Measurements from ENCODE around the gene FGF5. TPM values are rescaled to one million over a fixed set of nuclear protein-coding genes. Genes with fewer than 3 reads are reported as not detected.

The FGF5 gene
- total RNA-seq, 3 donors from 2014 or later (not counting 1 experiment from before 2014, with no cell fraction given): 0.09 TPM; not detected in 1

GRCh38 chr4:80331693-80332092 is 65.2 kb downstream of the FGF5 start:
- no peaks in the 10 kb centered on the region for H3K9me3 Mint-ChIP-seq
- WGBS (ENCODE audit: insufficient coverage): 63% methylated on average over 1 of the region's 2 CpGs
- no peak for TF ChIP-seq CTCF (IDR thresholded peaks at IDR 0.05)
- peaks cover 12% of the 10 kb centered on the region for H3K4me1 ChIP-seq (ENCODE audit: control insufficient read depth, insufficient read depth, low read length)
- H3K4me3 ChIP-seq (ENCODE audit: low read length): no peak overlapping the region
- no peak overlapping the region for H3K27ac ChIP-seq (ENCODE audit: low read length)
- DNase-seq (no peak), ATAC-seq (no peak)
- H3K36me3 Mint-ChIP-seq: no peaks in the 10 kb centered on the region
- no peaks in the 10 kb centered on the region for H3K9me3 ChIP-seq (ENCODE audit: control insufficient read depth, insufficient read depth, low read length)
- H3K4me1 Mint-ChIP-seq: peaks cover 10 to 12% of the 10 kb centered on the region in 2 donors
- H3K27me3 ChIP-seq (ENCODE audit: control insufficient read depth, insufficient read depth, low read length): peaks cover 19% of the 10 kb centered on the region
- H3K36me3 ChIP-seq (ENCODE audit: control insufficient read depth, insufficient read depth, low read length): no peaks in the 10 kb centered on the region
- intact Hi-C loops (cut with micrococcal nuclease): no loop called here
- no peak overlapping the region for H3K4me3 Mint-ChIP-seq
- peaks cover 6 to 13% of the 10 kb centered on the region in 2 donors for H3K27me3 Mint-ChIP-seq (ENCODE audit: low read depth in 2 of 2)
- no peak overlapping the region for H3K27ac Mint-ChIP-seq

- WGBS (ENCODE audit: insufficient coverage): 91% methylated on average over 3 of the region's 4 CpGs
- Histone ChIP-seq H3K9me3 (ENCODE audit: control insufficient read depth, insufficient read depth, low read length) (no peaks in the 10 kb centered on the region), H3K36me3 (ENCODE audit: control insufficient read depth, insufficient read depth, low read length) (no peaks in the 10 kb centered on the region), H3K27me3 (ENCODE audit: control insufficient read depth, insufficient read depth, low read length) (peaks cover 20% of the 10 kb centered on the region), H3K4me3 (ENCODE audit: low read length) (no peak overlapping the region), H3K4me1 (ENCODE audit: control insufficient read depth, insufficient read depth, low read length) (peaks cover 12% of the 10 kb centered on the region), H3K27ac (ENCODE audit: low read length) (no peak overlapping the region)
- DNase-seq: no peak
- Mint-ChIP-seq H3K4me1 (peaks cover 10 to 12% of the 10 kb centered on the region in 2 donors), H3K9me3 (no peaks in the 10 kb centered on the region), H3K36me3 (no peaks in the 10 kb centered on the region), H3K4me3 (no peak overlapping the region), H3K27ac (no peak overlapping the region), H3K27me3 (ENCODE audit: low read depth in 2 of 2) (peaks cover 6 to 13% of the 10 kb centered on the region in 2 donors)
- no peak for TF ChIP-seq CTCF (IDR thresholded peaks at IDR 0.05)
- no peak for ATAC-seq
- intact Hi-C loops (cut with micrococcal nuclease): no loop called here
Measured at GRCh38 chr4:80333121-80333520, 66.7 kb downstream of the FGF5 start.

- no peak overlapping the region for H3K4me3 Mint-ChIP-seq
- intact Hi-C loops (cut with micrococcal nuclease): no loop called here
- no peak overlapping the region for H3K27ac Mint-ChIP-seq
- no peak for TF ChIP-seq CTCF (IDR thresholded peaks at IDR 0.05)
- H3K9me3 Mint-ChIP-seq: peaks cover 0 to 2% of the 10 kb centered on the region in 2 donors
- DNase-seq (no peak), ATAC-seq (no peak)
- H3K4me1 Mint-ChIP-seq: peaks cover 10 to 12% of the 10 kb centered on the region in 2 donors
- no peaks in the 10 kb centered on the region for H3K9me3 ChIP-seq (ENCODE audit: control insufficient read depth, insufficient read depth, low read length)
- H3K27me3 ChIP-seq (ENCODE audit: control insufficient read depth, insufficient read depth, low read length): peaks cover 20% of the 10 kb centered on the region
- H3K27ac ChIP-seq (ENCODE audit: low read length): no peak overlapping the region
- H3K4me3 ChIP-seq (ENCODE audit: low read length): no peak overlapping the region
- WGBS (ENCODE audit: insufficient coverage): 83% methylated on average over 1 of the region's 1 CpG
- H3K4me1 ChIP-seq (ENCODE audit: control insufficient read depth, insufficient read depth, low read length): peaks cover 12% of the 10 kb centered on the region
- no peaks in the 10 kb centered on the region for H3K36me3 ChIP-seq (ENCODE audit: control insufficient read depth, insufficient read depth, low read length)
- H3K27me3 Mint-ChIP-seq (ENCODE audit: low read depth in 2 of 2): peaks cover 10 to 13% of the 10 kb centered on the region in 2 donors
- no peaks in the 10 kb centered on the region for H3K36me3 Mint-ChIP-seq
Measured at GRCh38 chr4:80334568-80334967, 68.1 kb downstream of the FGF5 start.

- WGBS (ENCODE audit: insufficient coverage): 13% methylated on average over 2 of the region's 3 CpGs
- H3K4me1 Mint-ChIP-seq: peaks cover 10 to 12% of the 10 kb centered on the region in 2 donors
- intact Hi-C loops (cut with micrococcal nuclease): no loop called here
- H3K4me1 ChIP-seq (ENCODE audit: control insufficient read depth, insufficient read depth, low read length): peaks cover 12% of the 10 kb centered on the region
- H3K36me3 Mint-ChIP-seq: no peaks in the 10 kb centered on the region
- H3K27me3 ChIP-seq (ENCODE audit: control insufficient read depth, insufficient read depth, low read length): peaks cover 20% of the 10 kb centered on the region
- TF ChIP-seq CTCF (IDR thresholded peaks at IDR 0.05): no peak
- H3K4me3 Mint-ChIP-seq: peak overlapping the region; percentile 79
- H3K9me3 Mint-ChIP-seq: peaks cover 0 to 2% of the 10 kb centered on the region in 2 donors
- H3K27ac ChIP-seq (ENCODE audit: low read length): no peak overlapping the region
- no peaks in the 10 kb centered on the region for H3K36me3 ChIP-seq (ENCODE audit: control insufficient read depth, insufficient read depth, low read length)
- no peak for ATAC-seq
- H3K4me3 ChIP-seq (ENCODE audit: low read length): peak overlapping the region; percentile 39
- H3K27ac Mint-ChIP-seq: no peak overlapping the region
- H3K27me3 Mint-ChIP-seq (ENCODE audit: low read depth in 2 of 2): peaks cover 10 to 13% of the 10 kb centered on the region in 2 donors
- no peaks in the 10 kb centered on the region for H3K9me3 ChIP-seq (ENCODE audit: control insufficient read depth, insufficient read depth, low read length)
- no peak for DNase-seq
Measured at GRCh38 chr4:80335226-80335553, 68.7 kb downstream of the FGF5 start.
